WTC11 (cell line): ENCODE measurements around the gene SCUBE3. TPM values are rescaled to one million over a fixed set of nuclear protein-coding genes. Genes with fewer than 3 reads are reported as not detected.

Source experiments
- ATAC-seq: fragments of 200-7000 bp; cut with Tn5 transposase; 2 replicates; pipeline ENCODE4 v1.10.0; 2021; ENCODE audit warnings: mild to moderate bottlenecking, moderate library complexity
- CTCF ChIA-PET: fragments of 300-600 bp; sonication (Branson Sonifier 250); formaldehyde crosslinking; loops from one replicate; lab custom pipeline; 2021; ENCODE audit warnings: antibody characterized with exemption; lab: Charles Lee
- POLR2A ChIA-PET: fragments of 350-600 bp; sonication (Branson Sonifier 250); formaldehyde crosslinking; loops from one replicate; lab custom pipeline; 2021; ENCODE audit warnings: antibody characterized with exemption; lab: Charles Lee
- DNase-seq: peaks from one replicate; pipeline ENCODE4 v3.0.0; 2021; ENCODE audit warnings: low spot score
- H3K27ac Mint-ChIP-seq: 2 replicates; pipeline ENCODE4 v1.8.0; 2021; ENCODE audit warnings: mixed read lengths
- H3K27me3 Mint-ChIP-seq: 2 replicates; pipeline ENCODE4 v1.8.0; 2021; ENCODE audit warnings: low read depth, mild to moderate bottlenecking, moderate library complexity, mixed read lengths
- H3K36me3 Mint-ChIP-seq: 2 replicates; pipeline ENCODE4 v1.8.0; 2021; ENCODE audit warnings: mixed read lengths
- H3K4me1 Mint-ChIP-seq: 2 replicates; pipeline ENCODE4 v1.8.0; 2022; ENCODE audit warnings: mixed read lengths
- H3K4me3 Mint-ChIP-seq: 2 replicates; pipeline ENCODE4 v1.8.0; 2021; ENCODE audit warnings: mild to moderate bottlenecking, moderate library complexity, mixed read lengths
- H3K9me3 Mint-ChIP-seq: 2 replicates; pipeline ENCODE4 v1.8.0; 2021; ENCODE audit warnings: mixed read lengths
- CBFB ChIP-seq: sonication (generic); formaldehyde crosslinking; IDR thresholded peaks from 2 replicates; pipeline ENCODE4 v1.8.1; 2022; ENCODE audit warnings: mild to moderate bottlenecking, low read depth, missing genetic modification reagents
- ETV6 ChIP-seq: sonication (generic); formaldehyde crosslinking; IDR thresholded peaks from 2 replicates; pipeline ENCODE4 v1.8.1; 2022; ENCODE audit warnings: mild to moderate bottlenecking, missing genetic modification reagents
- GTF2I ChIP-seq: fragments of 250-450 bp; sonication (Bioruptor Pico); conservative IDR thresholded peaks from 2 replicates; pipeline ENCODE4 v1.4.0; 2021; ENCODE audit warnings: mild to moderate bottlenecking
- HMGA2 ChIP-seq: fragments of 250-450 bp; sonication (Bioruptor Pico); IDR thresholded peaks from 2 replicates; pipeline ENCODE4 v1.4.0; 2021; ENCODE audit warnings: mild to moderate bottlenecking, moderate library complexity
- OVOL2 ChIP-seq: fragments of 250-450 bp; sonication (Bioruptor Pico); IDR thresholded peaks from 2 replicates; pipeline ENCODE4 v1.9.0; 2021; ENCODE audit warnings: mild to moderate bottlenecking, borderline replicate concordance
- RELA ChIP-seq: sonication (generic); formaldehyde crosslinking; IDR thresholded peaks from 2 replicates; pipeline ENCODE4 v1.8.1; 2022; ENCODE audit warnings: missing genetic modification reagents, mild to moderate bottlenecking, borderline replicate concordance
- SOX15 ChIP-seq: fragments of 250-450 bp; sonication (Bioruptor Pico); IDR thresholded peaks from 2 replicates; pipeline ENCODE4 v1.9.0; 2021; ENCODE audit warnings: mild to moderate bottlenecking
- ZNF121 ChIP-seq: sonication (generic); formaldehyde crosslinking; IDR thresholded peaks from 2 replicates; pipeline ENCODE4 v1.8.0; 2023; ENCODE audit warnings: missing genetic modification reagents
- ZNF317 ChIP-seq: sonication (generic); formaldehyde crosslinking; IDR thresholded peaks from 2 replicates; pipeline ENCODE4 v1.8.1; 2023; ENCODE audit warnings: low read depth, mild to moderate bottlenecking, moderate library complexity, missing genetic modification reagents, borderline replicate concordance
- total RNA-seq: library from RNA; stranded (reverse); gene quantifications from 3 replicates; pipeline ENCODE4 v1.2.3, GENCODE V29; 2021
- TF ChIP-seq, protein P1 (sequence below): sonication (generic); formaldehyde crosslinking; IDR thresholded peaks from 2 replicates; pipeline ENCODE4 v1.8.0; 2023; ENCODE audit warnings: missing genetic modification reagents, mild to moderate bottlenecking, borderline replicate concordance
- TF ChIP-seq, protein P2 (sequence below): sonication (generic); formaldehyde crosslinking; IDR thresholded peaks from 2 replicates; pipeline ENCODE4 v1.8.1; 2023; ENCODE audit warnings: mild to moderate bottlenecking, missing genetic modification reagents
- TF ChIP-seq, protein P3 (sequence below): sonication (generic); formaldehyde crosslinking; IDR thresholded peaks from 2 replicates; pipeline ENCODE4 v1.8.1; 2023; ENCODE audit warnings: mild to moderate bottlenecking, missing genetic modification reagents, moderate library complexity

Gene SCUBE3
- total RNA-seq, 1 experiment from 2014 or later = 2.1 TPM

DNA sequence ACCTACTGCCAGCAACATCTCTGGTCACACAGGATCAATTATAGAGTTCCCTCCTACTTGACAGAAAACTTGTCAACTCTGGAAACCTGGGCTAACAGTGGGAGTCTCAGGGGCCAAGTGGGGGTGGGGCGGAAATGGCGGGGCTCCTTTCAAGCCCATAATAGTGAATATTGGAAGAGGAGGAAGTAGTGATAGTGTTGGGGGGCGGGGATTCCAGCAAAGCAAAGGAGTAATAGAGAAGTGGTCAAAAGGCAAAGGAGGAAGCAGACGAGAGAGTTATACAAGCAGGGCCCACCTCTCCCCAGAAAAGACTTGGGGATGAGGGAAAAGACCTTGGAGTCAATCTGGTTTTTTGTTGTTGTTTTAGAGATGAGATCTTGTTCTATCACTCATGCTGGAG is 85.9 kb downstream of the SCUBE3 start:
- Mint-ChIP-seq H3K4me1 (peaks cover 39% of the 10 kb centered on the region), H3K27me3 (0 out of 2 replicates have a peak, but pooled peaks cover 4% of the 10 kb centered on the region), H3K27ac (no peak overlapping the region), H3K9me3 (no peaks in the 10 kb centered on the region), H3K4me3 (no peak overlapping the region), H3K36me3 (peaks cover 3% of the 10 kb centered on the region; the same call in 1 of the 2 replicates)
- no peak for ATAC-seq
- TF ChIP-seq CBFB (no peak), SOX15 (no peak), ZNF121 (CRISPR knock-in tag) (no peak), ETV6 (CRISPR knock-in tag) (no peak)
- DNase-seq = no peak
- ChIA-PET CTCF (interaction anchor here (0.6 to 0.9 kb wide), 2 partner anchors 43 to 150 kb away, joined by 3 to 5 read pairs; no protein-coding TSS in a partner anchor), POLR2A (interaction anchor here (0.7 to 1.8 kb wide), 2 partner anchors 40 to 59 kb away, joined by 4 to 8 read pairs; partner anchors contain the start of gene ZNF76)

DNA sequence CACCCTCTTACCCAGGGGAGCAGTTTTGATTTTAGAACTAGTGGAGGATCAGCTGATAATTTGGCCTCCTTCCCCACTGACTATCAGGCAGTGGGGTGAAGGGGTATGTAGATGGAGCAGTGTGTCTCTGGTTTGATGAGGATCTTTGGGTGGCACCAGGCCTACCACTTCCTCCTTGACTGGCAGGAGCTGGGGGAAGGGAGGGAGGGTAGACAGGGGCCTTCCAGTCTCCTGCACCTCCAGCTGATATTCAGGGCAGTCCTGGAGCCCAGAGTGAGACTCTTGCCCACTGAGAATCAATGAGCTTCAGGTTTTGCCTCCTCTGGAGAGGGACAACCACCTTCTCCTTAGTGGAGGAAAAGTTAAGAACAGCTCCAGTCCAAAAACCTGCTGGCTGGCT is 87.1 kb downstream of the SCUBE3 start:
- POLR2A ChIA-PET = interaction anchor here (1.8 kb wide), 1 partner anchor 41 kb away, joined by 4 read pairs; the partner anchor contains the start of gene ZNF76
- no peak overlapping the region for H3K4me3 Mint-ChIP-seq
- no peak overlapping the region for H3K27ac Mint-ChIP-seq
- H3K9me3 Mint-ChIP-seq = no peaks in the 10 kb centered on the region
- CTCF ChIA-PET = interaction anchor here (1.0 to 1.5 kb wide), 4 partner anchors 27 to 222 kb away, joined by 5 read pairs; no protein-coding TSS in a partner anchor
- no peaks in the 10 kb centered on the region for H3K36me3 Mint-ChIP-seq
- ATAC-seq = no peak
- H3K27me3 Mint-ChIP-seq = 0 out of 2 replicates have a peak, but pooled peaks cover 4% of the 10 kb centered on the region
- TF ChIP-seq RELA (CRISPR knock-in tag) (no peak), GTF2I (no peak), HMGA2 (CRISPR knock-in tag) (no peak), ZNF317 (CRISPR knock-in tag) (no peak), OVOL2 (no peak)
- TF ChIP-seq, protein P1, sequence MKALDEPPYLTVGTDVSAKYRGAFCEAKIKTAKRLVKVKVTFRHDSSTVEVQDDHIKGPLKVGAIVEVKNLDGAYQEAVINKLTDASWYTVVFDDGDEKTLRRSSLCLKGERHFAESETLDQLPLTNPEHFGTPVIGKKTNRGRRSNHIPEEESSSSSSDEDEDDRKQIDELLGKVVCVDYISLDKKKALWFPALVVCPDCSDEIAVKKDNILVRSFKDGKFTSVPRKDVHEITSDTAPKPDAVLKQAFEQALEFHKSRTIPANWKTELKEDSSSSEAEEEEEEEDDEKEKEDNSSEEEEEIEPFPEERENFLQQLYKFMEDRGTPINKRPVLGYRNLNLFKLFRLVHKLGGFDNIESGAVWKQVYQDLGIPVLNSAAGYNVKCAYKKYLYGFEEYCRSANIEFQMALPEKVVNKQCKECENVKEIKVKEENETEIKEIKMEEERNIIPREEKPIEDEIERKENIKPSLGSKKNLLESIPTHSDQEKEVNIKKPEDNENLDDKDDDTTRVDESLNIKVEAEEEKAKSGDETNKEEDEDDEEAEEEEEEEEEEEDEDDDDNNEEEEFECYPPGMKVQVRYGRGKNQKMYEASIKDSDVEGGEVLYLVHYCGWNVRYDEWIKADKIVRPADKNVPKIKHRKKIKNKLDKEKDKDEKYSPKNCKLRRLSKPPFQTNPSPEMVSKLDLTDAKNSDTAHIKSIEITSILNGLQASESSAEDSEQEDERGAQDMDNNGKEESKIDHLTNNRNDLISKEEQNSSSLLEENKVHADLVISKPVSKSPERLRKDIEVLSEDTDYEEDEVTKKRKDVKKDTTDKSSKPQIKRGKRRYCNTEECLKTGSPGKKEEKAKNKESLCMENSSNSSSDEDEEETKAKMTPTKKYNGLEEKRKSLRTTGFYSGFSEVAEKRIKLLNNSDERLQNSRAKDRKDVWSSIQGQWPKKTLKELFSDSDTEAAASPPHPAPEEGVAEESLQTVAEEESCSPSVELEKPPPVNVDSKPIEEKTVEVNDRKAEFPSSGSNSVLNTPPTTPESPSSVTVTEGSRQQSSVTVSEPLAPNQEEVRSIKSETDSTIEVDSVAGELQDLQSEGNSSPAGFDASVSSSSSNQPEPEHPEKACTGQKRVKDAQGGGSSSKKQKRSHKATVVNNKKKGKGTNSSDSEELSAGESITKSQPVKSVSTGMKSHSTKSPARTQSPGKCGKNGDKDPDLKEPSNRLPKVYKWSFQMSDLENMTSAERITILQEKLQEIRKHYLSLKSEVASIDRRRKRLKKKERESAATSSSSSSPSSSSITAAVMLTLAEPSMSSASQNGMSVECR (CRISPR knock-in tag) = no peak
- TF ChIP-seq, protein P2, sequence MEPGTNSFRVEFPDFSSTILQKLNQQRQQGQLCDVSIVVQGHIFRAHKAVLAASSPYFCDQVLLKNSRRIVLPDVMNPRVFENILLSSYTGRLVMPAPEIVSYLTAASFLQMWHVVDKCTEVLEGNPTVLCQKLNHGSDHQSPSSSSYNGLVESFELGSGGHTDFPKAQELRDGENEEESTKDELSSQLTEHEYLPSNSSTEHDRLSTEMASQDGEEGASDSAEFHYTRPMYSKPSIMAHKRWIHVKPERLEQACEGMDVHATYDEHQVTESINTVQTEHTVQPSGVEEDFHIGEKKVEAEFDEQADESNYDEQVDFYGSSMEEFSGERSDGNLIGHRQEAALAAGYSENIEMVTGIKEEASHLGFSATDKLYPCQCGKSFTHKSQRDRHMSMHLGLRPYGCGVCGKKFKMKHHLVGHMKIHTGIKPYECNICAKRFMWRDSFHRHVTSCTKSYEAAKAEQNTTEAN = no peak
- TF ChIP-seq, protein P3, sequence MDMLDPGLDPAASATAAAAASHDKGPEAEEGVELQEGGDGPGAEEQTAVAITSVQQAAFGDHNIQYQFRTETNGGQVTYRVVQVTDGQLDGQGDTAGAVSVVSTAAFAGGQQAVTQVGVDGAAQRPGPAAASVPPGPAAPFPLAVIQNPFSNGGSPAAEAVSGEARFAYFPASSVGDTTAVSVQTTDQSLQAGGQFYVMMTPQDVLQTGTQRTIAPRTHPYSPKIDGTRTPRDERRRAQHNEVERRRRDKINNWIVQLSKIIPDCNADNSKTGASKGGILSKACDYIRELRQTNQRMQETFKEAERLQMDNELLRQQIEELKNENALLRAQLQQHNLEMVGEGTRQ (CRISPR knock-in tag) = no peak
- DNase-seq = no peak
- peaks cover 39% of the 10 kb centered on the region for H3K4me1 Mint-ChIP-seq

Other genes starting within 250 kb of the SCUBE3 start
- not detected in 3 replicates for gene TCP11, start 72.6 kb upstream of the SCUBE3 start, total RNA-seq
- gene ZNF76, start 45.8 kb downstream of the SCUBE3 start, total RNA-seq = 21.4 to 25.8 TPM (median 23.7 TPM) in 3 replicates
- gene DEF6, start 83.9 kb downstream of the SCUBE3 start, total RNA-seq = 11.3 to 12.8 TPM (median 11.4 TPM) in 3 replicates
- 14.7 to 17.1 TPM (median 16.8 TPM) in 3 replicates for gene PPARD, start 128.6 kb downstream of the SCUBE3 start, total RNA-seq
- gene FANCE, start 238.4 kb downstream of the SCUBE3 start, total RNA-seq = 15.7 to 22.3 TPM (median 17.6 TPM) in 3 replicates